NCI-H82 (cell line): Measurements from ENCODE around the gene SPATC1L.

Experiments
- DNase-seq: peaks from one replicate; lab custom pipeline; 2025; lab: John Stamatoyannopoulos, UW

The SPATC1L gene

DNA sequence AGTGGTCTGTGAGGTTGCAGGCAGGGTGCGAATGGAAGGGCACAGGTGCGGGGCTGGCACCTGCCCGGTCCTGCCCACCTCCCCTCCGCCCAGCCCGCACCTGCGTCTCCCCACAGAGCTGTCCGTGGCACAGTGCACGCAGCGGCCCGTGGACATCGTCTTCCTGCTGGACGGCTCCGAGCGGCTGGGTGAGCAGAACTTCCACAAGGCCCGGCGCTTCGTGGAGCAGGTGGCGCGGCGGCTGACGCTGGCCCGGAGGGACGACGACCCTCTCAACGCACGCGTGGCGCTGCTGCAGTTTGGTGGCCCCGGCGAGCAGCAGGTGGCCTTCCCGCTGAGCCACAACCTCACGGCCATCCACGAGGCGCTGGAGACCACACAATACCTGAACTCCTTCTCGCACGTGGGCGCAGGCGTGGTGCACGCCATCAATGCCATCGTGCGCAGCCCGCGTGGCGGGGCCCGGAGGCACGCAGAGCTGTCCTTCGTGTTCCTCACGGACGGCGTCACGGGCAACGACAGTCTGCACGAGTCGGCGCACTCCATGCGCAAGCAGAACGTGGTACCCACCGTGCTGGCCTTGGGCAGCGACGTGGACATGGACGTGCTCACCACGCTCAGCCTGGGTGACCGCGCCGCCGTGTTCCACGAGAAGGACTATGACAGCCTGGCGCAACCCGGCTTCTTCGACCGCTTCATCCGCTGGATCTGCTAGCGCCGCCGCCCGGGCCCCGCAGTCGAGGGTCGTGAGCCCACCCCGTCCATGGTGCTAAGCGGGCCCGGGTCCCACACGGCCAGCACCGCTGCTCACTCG lies 52.2 kb downstream of the SPATC1L start:
- no peak for DNase-seq

DNA sequence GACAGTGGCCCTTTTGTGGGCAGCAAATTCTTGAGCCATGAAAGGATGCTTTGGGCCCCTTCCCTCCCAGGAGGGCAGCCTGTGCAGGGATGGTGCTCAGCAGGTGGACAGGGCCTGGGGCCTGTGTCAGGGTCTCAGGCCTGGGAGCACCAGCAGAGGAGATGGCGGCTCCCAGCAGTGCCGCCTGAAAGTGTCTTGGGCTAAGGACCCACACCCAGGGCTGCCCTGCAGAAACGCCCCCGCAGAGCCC lies 52.7 kb downstream of the SPATC1L start:
- DNase-seq, result no peak

DNA sequence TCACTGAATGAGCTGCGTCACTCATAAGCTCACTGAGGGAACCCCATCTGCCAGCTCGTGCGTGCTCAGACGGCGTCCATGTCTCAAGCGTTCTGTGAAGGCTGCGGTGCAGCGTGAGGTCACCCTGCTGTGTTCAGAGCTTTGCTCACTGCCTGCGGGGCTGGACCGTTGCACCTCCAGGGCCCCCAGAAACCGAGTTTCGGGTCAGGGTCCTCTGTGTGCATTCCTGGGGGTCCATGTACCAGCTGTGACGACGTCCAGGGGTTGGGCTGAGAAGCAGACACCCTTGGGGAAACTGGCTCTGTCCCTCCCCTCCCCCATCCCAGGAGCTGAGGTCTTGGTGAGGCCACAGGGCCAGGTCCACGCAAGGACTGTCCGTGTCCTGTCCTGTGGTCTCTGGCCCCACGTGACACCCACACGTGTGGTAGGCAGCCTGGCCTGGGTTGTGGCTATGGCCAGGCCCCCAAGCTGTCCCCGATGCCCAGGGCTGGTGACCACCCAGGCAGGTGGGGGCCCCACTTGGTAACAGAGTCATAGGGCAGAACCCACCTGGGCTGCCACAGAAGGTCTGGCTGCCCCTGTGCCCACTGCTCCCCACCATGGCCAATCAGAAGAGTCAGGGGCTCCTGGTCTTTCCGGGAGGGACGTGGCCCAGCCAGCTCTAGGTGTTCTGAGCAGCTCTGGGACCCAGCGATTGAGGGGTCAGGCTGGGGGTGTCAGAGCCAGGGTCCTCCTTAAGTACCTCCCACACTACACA lies 53.2 kb downstream of the SPATC1L start:
- DNase-seq, result no peak

DNA sequence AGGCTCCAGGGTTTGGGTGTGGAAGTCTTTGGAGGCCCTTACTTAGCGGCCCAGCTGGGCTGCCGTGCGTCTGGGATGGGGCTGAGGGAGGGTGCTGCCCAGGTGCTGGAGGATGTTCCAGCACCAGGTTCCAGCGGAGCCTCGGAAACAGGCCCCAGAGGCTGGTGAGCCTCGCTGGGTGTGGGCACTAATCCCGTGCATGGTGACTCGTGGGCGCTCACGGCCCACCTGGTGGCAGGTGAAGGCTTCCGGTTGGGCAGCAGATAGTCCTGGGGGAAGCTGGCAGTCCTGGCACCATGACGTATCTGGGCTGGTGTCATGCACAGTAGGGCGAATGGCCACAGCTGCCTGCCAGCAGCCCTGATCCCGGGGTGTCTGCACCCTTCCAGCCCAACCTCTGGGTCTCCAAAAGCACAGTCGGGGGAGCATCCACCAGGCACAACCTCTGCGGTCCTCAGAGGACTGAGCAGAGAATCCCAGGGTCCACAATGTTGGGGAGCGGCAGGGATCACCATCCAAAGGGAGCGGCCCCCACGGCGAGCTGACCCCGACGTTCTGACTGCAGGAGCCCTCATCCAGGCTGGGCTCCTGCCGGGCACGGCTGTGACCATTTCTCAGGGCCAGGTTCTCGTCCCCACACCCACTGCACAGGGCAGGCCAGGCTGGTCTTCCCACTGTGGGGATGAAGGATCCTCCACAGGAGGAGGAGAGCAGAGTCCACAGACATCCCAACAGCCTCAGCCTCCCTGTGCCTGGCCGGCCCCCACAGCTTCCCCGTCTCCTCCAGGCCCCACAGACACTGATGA lies 54.2 kb downstream of the SPATC1L start:
- no peak for DNase-seq

DNA sequence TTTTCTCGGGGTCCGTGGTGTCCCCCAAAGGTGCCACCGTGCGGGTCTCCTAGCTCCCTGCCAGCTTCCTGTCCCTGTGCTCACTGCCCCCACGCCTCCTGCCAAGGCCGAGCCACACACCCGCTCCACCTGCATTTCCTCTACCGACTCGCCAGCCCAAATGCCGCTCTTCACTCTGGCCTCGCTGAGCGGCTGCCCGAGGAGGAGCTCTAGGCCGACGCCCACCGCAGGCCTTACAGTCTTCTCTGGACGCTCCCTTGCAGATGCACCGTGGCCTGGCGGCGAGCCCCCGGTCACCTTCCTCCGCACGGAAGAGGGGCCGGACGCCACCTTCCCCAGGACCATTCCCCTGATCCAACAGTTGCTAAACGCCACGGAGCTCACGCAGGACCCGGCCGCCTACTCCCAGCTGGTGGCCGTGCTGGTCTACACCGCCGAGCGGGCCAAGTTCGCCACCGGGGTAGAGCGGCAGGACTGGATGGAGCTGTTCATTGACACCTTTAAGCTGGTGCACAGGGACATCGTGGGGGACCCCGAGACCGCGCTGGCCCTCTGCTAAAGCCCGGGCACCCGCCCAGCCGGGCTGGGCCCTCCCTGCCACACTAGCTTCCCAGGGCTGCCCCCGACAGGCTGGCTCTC lies 55.2 kb downstream of the SPATC1L start:
- DNase-seq, result no peak

DNA sequence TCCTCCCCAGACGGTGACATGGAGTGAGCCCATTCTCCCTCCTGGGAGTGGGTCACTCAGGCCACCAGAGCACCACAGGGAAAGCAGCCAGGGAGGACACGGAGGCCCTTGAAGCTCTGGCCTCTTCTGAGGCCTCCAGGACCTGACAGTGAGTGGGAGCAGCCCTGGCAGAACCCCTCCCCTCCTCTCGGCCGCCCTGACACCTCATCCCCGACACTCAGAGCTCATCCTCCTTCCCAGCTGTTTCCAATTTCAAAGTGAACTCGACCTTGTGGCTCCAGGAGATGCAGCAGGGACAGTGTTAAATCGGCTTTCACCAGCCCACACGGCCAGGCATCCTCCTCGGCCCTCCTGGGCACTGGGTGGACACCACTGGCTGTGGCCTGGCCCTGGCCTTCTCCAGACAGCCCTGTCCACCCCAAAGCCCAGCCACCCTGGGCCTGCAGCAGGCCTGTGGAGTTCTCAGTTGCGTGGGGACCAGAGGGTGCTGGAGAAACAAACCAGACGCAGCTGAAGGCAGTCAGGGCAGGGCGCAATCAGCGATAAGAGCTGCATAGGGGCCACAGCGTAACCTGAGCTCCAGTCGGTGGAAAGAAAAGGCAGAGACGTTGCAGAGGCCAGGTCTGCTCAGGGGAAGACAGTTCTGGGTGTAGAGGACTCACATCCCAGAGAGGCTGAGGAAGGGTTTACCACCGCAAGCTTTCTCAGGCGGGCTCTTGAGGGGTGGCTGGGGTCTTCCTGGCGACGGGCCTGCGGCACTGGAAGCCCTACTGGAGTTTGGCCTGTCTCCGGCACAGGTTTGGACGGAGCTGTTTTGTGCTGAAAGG lies 55.9 kb downstream of the SPATC1L start:
- no peak for DNase-seq

DNA sequence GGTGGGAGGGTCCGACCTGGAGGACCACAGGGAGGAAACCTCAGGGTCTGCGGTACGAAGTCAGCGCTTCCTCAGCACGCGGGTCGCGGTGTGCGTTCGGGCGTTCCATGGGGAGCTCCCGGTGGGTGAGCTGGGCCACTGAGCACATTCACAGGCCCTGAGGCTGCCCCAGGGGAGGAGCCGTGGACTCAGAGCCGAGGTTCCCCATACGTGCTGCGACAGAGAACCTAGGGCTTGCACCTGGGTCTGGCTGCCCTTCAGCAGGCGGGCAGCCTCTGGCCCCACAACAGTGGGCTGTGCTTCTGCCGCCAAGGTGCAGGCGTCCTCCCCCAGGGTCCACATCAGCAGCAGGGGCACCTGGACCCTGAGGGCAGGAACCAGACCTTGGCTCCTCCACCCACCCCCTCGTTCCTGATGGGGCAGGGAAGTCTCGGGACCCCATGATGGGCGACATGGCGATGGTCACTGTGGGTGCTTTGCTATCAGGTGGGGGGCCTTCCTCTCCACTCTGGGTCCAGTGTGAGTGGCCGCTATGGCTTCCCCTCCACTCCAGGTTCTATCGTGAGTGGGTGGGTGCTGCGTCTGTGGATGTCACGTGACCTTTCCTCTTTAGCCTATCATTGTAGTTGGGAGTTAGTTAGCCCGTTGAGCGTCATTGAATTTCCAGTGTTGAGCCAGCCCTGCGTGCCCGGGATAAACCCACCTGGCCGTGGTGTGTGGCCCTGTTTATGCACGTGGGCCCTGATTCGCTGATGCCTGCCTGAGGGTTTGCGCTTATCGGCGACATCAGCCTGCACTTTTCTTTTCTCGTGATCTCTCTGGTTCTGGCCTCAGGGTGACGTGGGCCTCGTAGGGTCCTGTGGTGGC lies 56.8 kb downstream of the SPATC1L start:
- no peak for DNase-seq

DNA sequence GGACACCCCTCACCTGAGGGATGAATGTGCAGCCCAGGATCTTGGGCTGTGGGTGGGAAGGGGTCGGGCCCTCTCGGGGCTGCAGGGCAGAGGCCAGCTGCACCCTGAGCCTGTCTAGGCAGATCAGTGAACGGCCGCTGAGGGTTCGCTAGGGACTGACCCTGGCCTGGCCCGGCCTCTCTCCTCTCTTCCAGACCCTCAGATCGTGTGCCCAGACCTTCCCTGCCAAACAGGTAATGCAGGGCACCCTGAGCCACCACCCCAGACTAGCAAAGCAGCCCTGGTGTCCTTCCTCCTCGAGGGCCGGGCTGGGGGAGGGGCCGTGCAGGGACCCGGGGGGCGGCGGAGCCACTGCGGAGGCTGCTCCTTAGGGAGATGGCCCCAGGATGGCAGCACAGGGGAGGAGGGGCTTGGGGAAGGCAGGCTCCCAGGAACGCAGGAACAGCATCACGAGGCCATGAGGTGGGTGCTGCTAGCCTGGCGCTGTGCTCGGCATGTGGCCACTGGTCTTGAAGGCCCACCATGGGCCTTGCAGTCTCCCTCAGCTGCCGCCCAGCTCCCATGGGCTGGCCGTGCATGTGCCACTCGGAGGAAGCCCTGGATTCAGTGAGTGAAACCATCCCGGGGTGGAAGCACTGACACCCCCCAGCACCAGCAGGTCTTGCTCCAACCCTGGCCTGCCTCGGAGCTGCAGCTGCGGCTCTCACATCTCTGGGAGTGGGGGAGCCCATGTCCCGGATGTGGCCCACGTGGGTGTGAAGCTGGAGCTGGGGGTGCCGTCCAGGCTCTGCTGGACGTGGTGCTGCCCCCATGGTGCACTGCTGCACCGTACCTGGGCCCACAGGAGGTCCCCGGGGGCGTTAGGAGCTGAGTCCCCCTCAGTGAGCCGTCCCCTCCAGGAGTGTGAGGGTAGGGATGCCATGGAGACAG lies 57.7 kb downstream of the SPATC1L start:
- DNase-seq, result no peak

DNA sequence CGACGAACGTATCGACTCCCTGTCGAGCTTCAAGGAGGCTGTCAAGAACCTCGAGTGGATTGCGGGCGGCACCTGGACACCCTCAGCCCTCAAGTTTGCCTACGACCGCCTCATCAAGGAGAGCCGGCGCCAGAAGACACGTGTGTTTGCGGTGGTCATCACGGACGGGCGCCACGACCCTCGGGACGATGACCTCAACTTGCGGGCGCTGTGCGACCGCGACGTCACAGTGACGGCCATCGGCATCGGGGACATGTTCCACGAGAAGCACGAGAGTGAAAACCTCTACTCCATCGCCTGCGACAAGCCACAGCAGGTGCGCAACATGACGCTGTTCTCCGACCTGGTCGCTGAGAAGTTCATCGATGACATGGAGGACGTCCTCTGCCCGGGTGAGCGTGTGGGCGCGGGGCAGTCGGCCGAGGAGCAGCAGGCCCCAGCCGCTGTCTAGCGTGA lies 58.4 kb downstream of the SPATC1L start:
- DNase-seq, result no peak

DNA sequence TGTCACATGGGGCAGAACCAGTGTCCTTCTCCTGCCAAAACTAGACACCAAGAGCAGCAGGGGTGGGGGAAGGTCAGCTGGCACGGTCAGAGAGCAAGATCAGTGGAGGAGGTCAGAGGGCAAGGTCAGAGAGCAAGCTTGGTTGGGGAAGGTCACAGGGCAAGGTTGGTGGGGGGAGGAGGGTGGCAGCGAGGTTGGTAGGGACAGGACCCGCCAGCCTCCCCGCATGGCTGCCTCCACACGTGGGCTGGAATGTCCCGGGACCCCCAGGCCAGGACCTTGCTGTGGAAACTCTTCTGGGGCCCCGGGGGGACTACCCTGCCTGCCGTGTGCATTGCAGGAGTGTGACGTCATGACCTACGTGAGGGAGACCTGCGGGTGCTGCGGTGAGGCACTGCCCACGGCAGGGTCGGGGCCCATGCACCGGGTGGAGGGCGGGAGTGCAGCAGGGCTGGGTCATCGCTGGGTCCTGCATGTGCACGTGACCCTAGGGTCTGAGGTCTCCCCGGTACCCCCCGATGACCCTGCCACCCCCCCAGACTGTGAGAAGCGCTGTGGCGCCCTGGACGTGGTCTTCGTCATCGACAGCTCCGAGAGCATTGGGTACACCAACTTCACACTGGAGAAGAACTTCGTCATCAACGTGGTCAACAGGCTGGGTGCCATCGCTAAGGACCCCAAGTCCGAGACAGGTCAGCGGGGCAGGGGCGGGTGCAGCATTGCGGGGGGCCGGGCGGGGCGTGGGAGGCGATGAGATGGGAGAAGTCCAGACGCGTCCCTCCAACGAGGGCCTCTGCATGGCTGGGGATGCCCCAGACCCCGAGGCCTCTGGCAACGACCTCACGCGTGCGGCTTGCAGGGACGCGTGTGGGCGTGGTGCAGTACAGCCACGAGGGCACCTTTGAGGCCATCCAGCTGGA lies 59.1 kb downstream of the SPATC1L start:
- DNase-seq, result no peak

DNA sequence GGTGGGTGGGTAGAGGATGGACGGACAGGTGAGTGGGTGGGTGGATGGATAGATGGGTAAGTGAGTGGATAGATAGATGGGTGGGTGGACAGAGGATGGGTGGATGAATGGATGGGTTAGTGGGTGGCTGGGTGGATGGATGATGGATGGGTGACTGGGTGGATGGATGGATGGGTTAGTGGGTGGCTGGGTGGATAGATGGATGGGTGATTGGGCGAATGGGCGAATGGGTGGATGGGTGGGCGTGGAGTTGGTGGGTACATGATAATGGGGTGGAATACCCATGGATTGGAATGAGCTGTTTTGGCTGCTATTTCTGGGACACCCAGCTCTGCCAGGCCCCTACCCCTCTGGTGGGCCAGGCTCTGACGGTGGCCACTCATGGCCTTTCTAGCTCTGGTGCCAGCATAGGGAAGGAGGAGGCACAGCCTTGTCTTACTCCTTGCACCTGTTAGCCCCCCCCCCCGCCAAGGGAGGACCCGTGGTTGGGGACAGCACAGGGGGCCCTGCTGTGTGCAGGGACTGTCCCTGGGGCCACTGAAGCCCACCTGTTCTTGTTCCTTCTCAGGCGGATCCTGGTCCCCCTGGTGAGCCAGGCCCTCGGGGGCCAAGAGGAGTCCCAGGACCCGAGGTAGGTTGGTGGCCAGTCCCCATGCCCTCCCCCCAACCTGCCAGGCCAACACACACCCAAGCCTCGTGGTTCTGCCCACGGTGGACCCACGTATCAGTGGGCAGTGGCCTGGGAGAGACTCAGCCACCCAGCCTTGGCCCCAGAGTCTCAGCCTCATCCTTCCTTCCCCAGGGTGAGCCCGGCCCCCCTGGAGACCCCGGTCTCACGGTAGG lies 60.0 kb downstream of the SPATC1L start:
- DNase-seq, result no peak

DNA sequence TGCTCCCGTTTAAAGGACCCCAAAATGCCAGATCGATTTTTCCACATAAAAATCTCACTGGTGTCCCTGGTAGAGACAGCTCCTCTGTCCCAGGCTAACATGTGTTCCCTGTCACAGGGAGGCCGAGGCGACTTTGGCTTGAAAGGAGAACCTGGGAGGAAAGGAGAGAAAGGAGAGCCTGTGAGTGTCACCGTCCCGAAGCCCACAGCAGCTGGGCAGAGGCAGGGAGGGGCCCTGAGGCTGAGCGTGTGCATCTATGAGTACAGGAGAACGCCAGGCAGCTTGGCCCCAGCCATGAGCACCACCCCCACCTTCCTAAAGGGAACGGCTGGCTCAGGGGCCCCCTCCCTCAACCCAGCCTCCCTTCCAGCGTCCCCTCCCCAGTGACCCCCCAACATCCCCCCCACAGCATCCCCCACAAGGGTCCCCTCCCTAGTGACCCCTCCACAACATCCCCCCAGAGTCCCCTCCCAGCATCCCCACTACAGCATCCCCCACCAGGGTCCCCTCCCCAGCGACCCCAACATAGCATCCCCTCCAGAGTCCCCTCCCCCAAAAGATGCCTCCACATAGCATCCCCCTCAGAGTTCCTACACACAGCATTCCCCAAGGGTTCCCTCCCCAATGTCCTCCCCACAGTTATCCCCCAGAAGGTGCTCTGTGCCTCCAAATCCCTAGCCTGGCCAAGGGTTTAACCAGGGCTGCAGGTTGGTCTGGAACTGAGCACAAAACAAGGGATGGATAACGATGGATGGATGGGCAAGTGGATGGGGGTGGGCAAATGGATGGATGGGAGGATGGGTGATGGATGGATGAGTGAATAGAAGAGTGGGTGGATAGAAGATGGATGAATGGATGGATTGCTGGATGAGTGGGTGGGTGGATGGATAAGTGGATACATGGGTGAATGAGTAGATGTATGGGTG lies 61.2 kb downstream of the SPATC1L start:
- DNase-seq, result no peak

DNA sequence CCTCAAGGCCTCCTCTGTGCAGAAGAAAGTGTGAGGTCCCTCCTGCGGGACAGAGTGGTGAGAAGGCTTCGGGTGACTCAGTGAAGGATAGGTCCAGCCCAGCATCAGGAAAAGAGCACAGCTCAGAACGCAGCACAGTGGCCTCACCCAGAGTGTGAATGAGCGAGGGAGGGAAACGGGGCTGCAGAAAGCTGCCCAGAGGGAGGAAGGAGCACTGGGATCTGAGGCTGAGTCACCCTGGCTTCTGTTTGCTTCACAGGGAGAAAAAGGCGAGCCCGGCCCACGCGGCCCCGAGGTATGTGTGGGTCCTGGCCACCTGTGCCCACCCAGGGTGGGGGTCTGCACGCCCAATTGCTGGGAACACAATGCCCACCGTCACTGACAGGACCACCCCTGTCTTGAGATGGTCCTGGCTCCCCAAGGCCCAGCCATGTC lies 62.0 kb downstream of the SPATC1L start:
- DNase-seq, result no peak

DNA sequence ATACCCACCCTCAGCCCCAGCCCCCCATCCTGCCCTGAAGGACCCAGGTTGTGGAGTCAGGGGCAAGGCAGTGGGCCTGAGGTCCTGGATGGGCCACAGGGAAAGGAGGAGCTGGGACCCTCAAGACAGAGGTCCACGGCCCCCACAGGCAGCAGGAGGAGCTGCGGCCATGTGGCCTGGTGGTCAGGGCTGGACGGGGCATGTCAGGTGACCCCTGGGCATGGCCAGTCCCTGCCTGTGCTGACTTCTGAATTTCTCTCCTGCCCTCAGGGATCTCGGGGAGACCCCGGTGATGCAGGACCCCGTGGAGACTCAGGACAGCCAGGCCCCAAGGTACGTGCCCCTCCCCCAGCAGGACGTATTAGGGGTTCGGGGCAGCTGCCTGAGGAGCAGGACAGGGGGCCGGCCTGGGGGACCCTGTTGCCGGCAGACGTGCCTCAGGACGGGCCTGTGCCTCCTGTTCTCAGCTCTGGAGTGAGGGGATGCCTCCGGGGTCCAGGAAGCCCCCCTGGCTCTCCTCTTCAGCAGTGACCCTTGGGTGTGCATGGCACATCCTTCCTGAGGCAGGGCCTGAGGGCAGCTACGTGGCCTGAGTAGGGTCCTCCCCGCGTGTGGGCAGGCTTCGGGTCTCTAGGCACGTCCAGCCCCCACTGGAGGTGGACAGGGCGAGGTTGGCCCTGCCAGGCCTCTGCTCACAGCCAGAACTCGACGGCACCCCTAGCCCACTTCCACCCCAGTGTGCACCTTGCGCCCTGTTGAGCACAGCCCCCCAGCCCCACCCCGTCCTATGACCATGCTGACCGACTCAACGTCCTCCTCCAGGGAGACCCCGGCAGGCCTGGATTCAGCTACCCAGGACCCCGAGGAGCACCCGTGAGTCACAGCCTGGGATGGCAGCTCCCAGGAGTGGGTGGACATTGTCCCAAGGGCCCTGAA lies 62.7 kb downstream of the SPATC1L start:
- DNase-seq, result no peak
